ENCODE data around the gene GK.
"Not testable (repeated sequence)": the region's sequence is repeated elsewhere in the genome, so short reads cannot be mapped to it uniquely, and the experiment has no call there.

The GK gene

GRCh38 chrX:30654989-30655607, 1.9 kb downstream of the GK start:
- DNase-seq, result no peak

DNA sequence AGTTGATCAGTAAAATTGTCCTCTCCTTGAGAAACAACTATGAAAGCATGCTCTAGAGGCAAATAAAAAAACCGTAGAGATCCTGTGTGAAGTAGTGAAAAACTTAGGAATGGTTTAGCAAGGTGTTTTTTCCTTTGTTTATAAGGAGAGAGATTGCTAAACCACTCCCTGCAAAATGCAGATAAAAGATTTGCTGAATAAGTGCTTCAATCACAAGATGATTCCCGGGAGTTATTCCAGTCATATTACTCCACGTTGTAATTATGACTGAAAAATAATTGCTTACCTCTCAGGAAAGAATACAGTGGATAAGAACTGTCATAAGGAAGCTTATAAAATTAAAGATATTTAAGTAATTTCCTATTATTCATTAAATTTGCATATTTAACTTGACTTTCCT, 2.8 kb downstream of the GK start:
- no peak for DNase-seq

GRCh38 chrX:30657196-30658161, 4.3 kb downstream of the GK start:
- no peak for DNase-seq

GRCh38 chrX:30659421-30659820, 6.2 kb downstream of the GK start:
- DNase-seq, result no peak

DNA sequence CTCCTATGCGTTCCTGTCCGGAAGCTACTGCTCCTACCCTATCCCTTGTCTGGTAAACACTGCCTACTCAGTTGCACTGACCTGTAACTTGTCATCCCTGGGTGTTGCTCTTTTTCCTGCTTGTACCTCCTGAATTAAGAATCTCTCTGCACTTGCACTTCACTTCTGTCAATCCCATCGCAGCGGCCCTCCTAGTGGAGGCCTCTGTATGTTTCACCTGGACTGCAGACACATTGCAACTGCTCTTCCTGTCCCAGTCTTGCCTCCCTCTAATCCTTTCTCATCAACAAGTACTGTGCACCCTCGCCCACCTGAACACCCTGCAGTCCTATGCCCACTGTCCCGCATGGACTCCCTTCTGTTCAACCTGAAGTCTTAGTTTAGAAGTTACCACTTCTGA, 8.0 kb downstream of the GK start:
- DNase-seq, result no peak

- no peak for DNase-seq
Measured at GRCh38 chrX:30663322-30663721, 10.1 kb downstream of the GK start.

- DNase-seq, result no peak
Measured at GRCh38 chrX:30665471-30665870, 12.2 kb downstream of the GK start.

DNA sequence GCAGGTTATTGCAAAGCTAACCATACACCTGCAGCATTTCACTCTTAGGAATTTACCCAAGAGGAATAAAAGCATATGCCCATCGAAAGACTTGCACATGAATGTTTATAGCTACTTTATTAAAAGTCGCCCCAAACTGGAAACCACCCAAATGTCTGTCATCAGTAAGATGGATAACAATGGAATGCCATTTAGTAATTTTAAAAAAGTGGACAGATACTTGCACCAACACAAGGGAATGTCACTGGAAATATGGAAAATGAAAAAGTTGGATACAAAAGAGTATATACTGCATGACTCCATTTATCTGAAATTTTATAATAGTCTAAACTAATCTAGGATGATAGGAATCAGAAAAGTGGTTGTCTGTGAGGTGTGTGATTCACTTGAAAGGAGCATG, 12.9 kb downstream of the GK start:
- DNase-seq, result no peak

- no peak for DNase-seq
Measured at GRCh38 chrX:30668581-30668980, 15.4 kb downstream of the GK start.

- DNase-seq, result not testable (repeated sequence)
Measured at GRCh38 chrX:30671189-30671588, 18.0 kb downstream of the GK start.

GRCh38 chrX:30673127-30673796, 20.0 kb downstream of the GK start:
- no peak for DNase-seq

GRCh38 chrX:30673884-30674598, 20.8 kb downstream of the GK start:
- no peak for DNase-seq

GRCh38 chrX:30674799-30675198, 21.6 kb downstream of the GK start:
- DNase-seq, result no peak

DNA sequence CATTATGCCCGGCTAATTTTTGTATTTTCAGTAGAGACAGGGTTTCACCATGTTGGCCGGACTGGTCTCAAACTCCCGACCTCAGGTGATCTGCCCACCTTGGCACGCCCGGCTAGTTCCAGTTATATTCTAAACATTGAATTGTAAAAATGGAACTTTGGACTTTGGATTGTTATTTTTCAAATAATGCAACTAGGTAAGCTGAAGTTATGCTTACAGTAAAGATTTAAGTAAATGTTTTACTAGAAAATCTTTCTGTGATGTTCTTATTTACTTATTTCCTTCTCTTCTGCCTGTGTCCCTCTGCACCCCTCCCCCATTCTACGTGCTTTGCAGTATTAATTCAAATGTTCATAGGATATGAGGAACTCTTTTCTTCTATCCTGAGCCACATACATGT, 26.1 kb downstream of the GK start:
- DNase-seq, result no peak

DNA sequence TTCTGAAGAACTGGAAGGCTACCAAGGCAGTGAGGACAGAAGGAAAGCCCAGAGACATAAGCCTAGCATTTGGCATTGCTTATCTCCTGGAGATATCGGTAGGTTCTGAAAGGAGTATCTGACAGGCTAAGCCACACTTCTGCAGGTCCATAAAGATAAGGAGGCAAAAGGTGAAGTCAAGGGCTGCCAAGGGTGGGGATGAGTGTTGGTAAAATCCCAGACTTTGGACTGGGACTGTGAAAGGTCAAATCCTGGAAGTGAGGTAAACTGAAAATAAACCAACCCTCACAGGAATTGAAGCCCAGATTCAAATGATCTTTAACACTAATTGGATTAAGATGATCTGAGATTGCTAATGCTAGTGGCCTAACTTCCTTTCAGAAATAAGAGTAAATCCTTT, 27.4 kb downstream of the GK start:
- DNase-seq, result no peak

DNA sequence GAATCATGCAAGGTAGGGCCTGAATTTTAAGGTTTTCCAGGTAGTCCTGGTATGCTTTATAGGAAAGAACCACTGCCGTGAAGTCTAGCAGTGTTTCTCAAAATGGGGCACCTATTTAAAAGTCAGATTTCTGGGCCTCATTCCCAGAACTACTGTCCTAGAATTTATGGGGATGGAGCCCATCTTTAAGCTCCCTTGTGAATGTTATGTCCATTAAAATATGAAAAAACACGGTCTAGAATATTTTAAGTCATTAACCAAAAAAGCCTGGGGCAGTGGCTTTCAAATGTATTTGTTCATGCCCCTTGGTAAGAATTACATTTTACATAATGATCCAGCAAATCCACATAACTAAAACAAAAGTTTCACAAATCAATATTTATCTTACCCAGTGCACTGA, 35.4 kb downstream of the GK start:
- no peak for DNase-seq

DNA sequence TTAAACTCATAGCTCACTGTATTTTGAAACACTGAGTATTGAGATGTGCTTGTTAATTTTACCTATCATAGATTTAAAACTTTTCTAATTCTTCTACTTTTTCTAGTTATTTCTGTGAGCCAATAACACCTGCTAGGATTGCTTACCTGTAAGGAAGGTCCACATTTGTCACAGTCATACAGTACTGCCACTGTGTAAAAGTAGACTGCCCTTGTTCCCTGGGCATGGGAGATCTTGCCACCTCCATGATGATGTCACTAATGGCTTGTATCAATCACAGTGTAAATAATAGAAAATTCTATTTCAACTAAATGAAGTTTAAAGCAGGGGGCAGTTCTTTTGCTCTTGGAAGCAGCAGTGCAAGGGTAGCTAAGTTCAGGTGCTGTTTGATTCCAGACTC, 35.9 kb downstream of the GK start:
- no peak for DNase-seq

DNA sequence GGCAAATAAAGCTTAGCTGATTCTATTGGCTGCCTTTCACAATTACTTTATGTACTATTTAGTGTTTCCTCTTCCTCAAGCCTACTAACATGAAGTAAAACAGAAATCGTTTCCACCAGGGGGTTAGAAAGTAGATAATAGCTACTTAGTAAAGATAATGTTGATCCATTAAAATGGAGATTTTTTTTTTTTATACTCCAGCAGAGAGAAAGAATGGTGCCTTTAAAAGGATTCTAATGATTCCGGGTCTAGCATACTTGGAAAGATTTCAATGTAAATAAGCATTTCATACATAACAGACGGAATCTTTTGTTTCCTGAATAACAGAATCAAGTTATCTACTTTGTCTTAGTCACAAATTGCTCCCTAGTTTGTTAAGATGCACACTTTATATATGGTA, 37.1 kb downstream of the GK start:
- DNase-seq, result no peak

- no peak for DNase-seq
Measured at GRCh38 chrX:30693999-30694650, 40.9 kb downstream of the GK start.

DNA sequence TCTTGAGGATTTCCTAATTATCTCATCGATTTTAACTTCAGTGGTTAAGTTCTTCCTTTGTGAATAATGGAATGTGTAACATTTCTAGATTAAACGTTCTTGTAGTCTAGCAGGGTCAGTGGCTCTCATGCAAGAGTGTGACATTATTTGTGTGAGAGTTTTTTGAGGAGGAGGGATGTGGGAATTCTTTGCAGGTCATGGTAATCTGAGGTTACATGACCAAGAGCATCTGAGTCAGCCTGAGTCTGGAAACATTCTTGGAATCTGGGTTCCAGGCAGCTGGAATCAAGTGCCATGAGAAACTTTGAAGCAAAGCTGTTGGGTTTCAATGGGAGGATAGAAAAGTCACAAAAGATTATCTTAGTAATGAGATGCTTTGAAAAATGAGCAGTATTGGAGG, 49.5 kb downstream of the GK start:
- no peak for DNase-seq

DNA sequence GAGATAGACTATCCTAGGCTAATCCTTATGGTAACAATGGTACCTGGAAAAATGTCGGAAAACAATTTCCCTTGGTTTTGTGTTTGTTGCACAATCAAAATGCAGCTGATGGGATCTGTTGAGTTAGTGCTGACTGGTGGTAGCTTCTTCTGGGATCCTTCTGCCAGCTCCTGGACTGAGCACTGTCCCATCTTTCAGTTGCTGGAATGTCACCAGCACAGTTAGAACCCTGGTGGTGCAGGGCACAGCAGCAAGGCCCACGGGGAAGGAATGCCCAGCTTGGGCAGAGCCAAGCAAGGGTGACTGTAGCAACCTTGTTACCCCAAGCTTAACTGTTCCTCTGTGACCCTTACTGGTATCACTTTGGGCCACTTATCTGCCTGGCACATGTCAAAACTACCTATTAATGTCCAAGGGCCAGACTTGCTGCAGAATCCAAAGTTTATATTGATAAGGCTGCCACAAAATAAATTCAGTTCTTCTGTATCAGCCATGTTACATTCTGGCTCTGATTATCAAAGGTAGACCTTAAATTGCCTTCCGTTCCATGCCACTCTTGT, 53.1 kb downstream of the GK start:
- no peak for DNase-seq

GRCh38 chrX:30712214-30712613, 59.0 kb downstream of the GK start:
- DNase-seq, result no peak

Measured in NCI-H2029 (cell line).